WTC11 (cell line): Measurements from ENCODE around the gene LENG8. TPM values are rescaled to one million over a fixed set of nuclear protein-coding genes. Genes with fewer than 3 reads are reported as not detected.

Source experiments
- ATAC-seq: fragments of 200-7000 bp; cut with Tn5 transposase; 2 replicates; pipeline ENCODE4 v1.10.0; 2021; ENCODE audit warnings: mild to moderate bottlenecking, moderate library complexity
- CTCF ChIA-PET: fragments of 300-600 bp; sonication (Branson Sonifier 250); formaldehyde crosslinking; loops from one replicate; lab custom pipeline; 2021; ENCODE audit warnings: antibody characterized with exemption; lab: Charles Lee
- POLR2A ChIA-PET: fragments of 350-600 bp; sonication (Branson Sonifier 250); formaldehyde crosslinking; loops from one replicate; lab custom pipeline; 2021; ENCODE audit warnings: antibody characterized with exemption; lab: Charles Lee
- DNase-seq: peaks from one replicate; pipeline ENCODE4 v3.0.0; 2021; ENCODE audit warnings: low spot score
- H3K27ac Mint-ChIP-seq: 2 replicates; pipeline ENCODE4 v1.8.0; 2021; ENCODE audit warnings: mixed read lengths
- H3K27me3 Mint-ChIP-seq: 2 replicates; pipeline ENCODE4 v1.8.0; 2021; ENCODE audit warnings: low read depth, mild to moderate bottlenecking, moderate library complexity, mixed read lengths
- H3K36me3 Mint-ChIP-seq: 2 replicates; pipeline ENCODE4 v1.8.0; 2021; ENCODE audit warnings: mixed read lengths
- H3K4me1 Mint-ChIP-seq: 2 replicates; pipeline ENCODE4 v1.8.0; 2022; ENCODE audit warnings: mixed read lengths
- H3K4me3 Mint-ChIP-seq: 2 replicates; pipeline ENCODE4 v1.8.0; 2021; ENCODE audit warnings: mild to moderate bottlenecking, moderate library complexity, mixed read lengths
- H3K9me3 Mint-ChIP-seq: 2 replicates; pipeline ENCODE4 v1.8.0; 2021; ENCODE audit warnings: mixed read lengths
- CBFB ChIP-seq: sonication (generic); formaldehyde crosslinking; IDR thresholded peaks from 2 replicates; pipeline ENCODE4 v1.8.1; 2022; ENCODE audit warnings: mild to moderate bottlenecking, low read depth, missing genetic modification reagents
- EMX1 ChIP-seq: fragments of 250-450 bp; sonication (Bioruptor Pico); IDR thresholded peaks from 2 replicates; pipeline ENCODE4 v1.8.0; 2021; ENCODE audit warnings: mild to moderate bottlenecking
- ESRRA ChIP-seq: sonication (generic); formaldehyde crosslinking; IDR thresholded peaks from 2 replicates; pipeline ENCODE4 v1.8.1; 2022; ENCODE audit warnings: mild to moderate bottlenecking, missing genetic modification reagents, borderline replicate concordance
- GRHL2 ChIP-seq: fragments of 250-450 bp; sonication (Bioruptor Pico); IDR thresholded peaks from 2 replicates; pipeline ENCODE4 v1.8.0; 2022; ENCODE audit warnings: mild to moderate bottlenecking, moderate library complexity; ENCODE audit not compliant: insufficient replicate concordance, severe bottlenecking
- NFE2L1 ChIP-seq: sonication (generic); formaldehyde crosslinking; IDR thresholded peaks from 2 replicates; pipeline ENCODE4 v1.8.1; 2023; ENCODE audit warnings: missing genetic modification reagents
- NFYB ChIP-seq: sonication (generic); formaldehyde crosslinking; conservative IDR thresholded peaks from 2 replicates; pipeline ENCODE4 v1.8.0; 2022; ENCODE audit warnings: low read depth, missing genetic modification reagents
- PRRX2 ChIP-seq: fragments of 250-450 bp; sonication (Bioruptor Pico); IDR thresholded peaks from 2 replicates; pipeline ENCODE4 v1.8.0; 2021; ENCODE audit warnings: mild to moderate bottlenecking
- ZNF121 ChIP-seq: sonication (generic); formaldehyde crosslinking; IDR thresholded peaks from 2 replicates; pipeline ENCODE4 v1.8.0; 2023; ENCODE audit warnings: missing genetic modification reagents
- ZNF138 ChIP-seq: sonication (generic); formaldehyde crosslinking; conservative IDR thresholded peaks from 2 replicates; pipeline ENCODE4 v1.8.1; 2022; ENCODE audit warnings: mild to moderate bottlenecking, moderate library complexity, missing genetic modification reagents
- ZNF232 ChIP-seq: sonication (generic); formaldehyde crosslinking; IDR thresholded peaks from 2 replicates; pipeline ENCODE4 v1.8.0; 2022; ENCODE audit warnings: mild to moderate bottlenecking, missing genetic modification reagents
- ZNF416 ChIP-seq: fragments of 250-450 bp; sonication (Bioruptor Pico); IDR thresholded peaks from 2 replicates; pipeline ENCODE4 v1.9.0; 2021; ENCODE audit warnings: mild to moderate bottlenecking, inconsistent platforms
- ZNF671 ChIP-seq: fragments of 250-450 bp; sonication (Bioruptor Pico); IDR thresholded peaks from 2 replicates; pipeline ENCODE4 v1.8.0; 2021; ENCODE audit warnings: mild to moderate bottlenecking
- total RNA-seq: library from RNA; stranded (reverse); gene quantifications from 3 replicates; pipeline ENCODE4 v1.2.3, GENCODE V29; 2021
- TF ChIP-seq, protein P1 (sequence below): sonication (generic); formaldehyde crosslinking; IDR thresholded peaks from 2 replicates; pipeline ENCODE4 v1.8.1; 2023; ENCODE audit warnings: mild to moderate bottlenecking, moderate library complexity, missing genetic modification reagents
- TF ChIP-seq, protein P2 (sequence below): sonication (generic); formaldehyde crosslinking; IDR thresholded peaks from 2 replicates; pipeline ENCODE4 v1.8.1; 2023; ENCODE audit warnings: mild to moderate bottlenecking, missing genetic modification reagents
- TF ChIP-seq, protein P3 (sequence below): fragments of 250-450 bp; sonication (Bioruptor Pico); IDR thresholded peaks from 2 replicates; pipeline ENCODE4 v1.9.0; 2021; ENCODE audit warnings: moderate library complexity, mild to moderate bottlenecking, inconsistent platforms, borderline replicate concordance
- TF ChIP-seq, protein P4 (sequence below): fragments of 200-600 bp; IDR thresholded peaks from 2 replicates; pipeline ENCODE4 v1.8.0; 2022; ENCODE audit warnings: antibody characterized with exemption
- TF ChIP-seq, protein P5 (sequence below): sonication (generic); formaldehyde crosslinking; IDR thresholded peaks from 2 replicates; pipeline ENCODE4 v1.8.1; 2022; ENCODE audit warnings: mild to moderate bottlenecking, missing genetic modification reagents, moderate library complexity, borderline replicate concordance
- TF ChIP-seq, protein P6 (sequence below): sonication (generic); formaldehyde crosslinking; IDR thresholded peaks from 2 replicates; pipeline ENCODE4 v1.8.0; 2023; ENCODE audit warnings: missing genetic modification reagents, mild to moderate bottlenecking, borderline replicate concordance

The LENG8 gene
- total RNA-seq, 1 experiment from 2014 or later = 175 TPM

DNA sequence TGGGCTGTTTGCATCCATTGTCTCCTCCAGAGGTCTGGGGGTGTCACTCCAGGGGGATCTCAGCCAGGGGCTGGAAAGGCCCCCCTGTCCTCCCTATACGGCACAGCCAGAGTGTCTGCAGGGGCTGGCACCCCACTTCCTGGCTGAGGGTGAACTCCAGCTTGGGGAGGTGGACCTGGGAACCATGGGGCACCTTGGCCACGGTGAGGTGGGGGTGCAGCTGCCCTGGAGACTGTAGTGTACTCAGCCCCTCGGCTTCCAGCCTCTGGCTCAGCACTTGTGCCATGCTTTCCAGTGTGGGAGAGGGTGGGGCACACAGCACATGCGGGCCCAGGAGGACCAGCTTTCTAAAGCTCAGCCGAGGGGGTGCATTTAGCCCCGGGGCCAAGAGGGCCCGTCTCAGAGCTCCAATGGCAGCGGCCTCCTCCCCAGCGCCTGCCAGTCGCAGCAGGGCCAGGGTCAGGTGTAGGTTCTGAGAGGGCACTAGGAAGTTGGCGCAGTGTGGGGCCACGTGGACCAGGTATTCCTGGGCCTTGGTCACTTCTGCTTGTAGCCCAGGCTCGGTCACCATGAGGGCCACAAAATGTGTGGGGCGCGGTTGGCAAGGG lies 13.2 kb downstream of the LENG8 start:
- DNase-seq = no peak
- H3K27ac Mint-ChIP-seq = peak overlapping the region; percentile 44; the same call in 1 of the 2 replicates

DNA sequence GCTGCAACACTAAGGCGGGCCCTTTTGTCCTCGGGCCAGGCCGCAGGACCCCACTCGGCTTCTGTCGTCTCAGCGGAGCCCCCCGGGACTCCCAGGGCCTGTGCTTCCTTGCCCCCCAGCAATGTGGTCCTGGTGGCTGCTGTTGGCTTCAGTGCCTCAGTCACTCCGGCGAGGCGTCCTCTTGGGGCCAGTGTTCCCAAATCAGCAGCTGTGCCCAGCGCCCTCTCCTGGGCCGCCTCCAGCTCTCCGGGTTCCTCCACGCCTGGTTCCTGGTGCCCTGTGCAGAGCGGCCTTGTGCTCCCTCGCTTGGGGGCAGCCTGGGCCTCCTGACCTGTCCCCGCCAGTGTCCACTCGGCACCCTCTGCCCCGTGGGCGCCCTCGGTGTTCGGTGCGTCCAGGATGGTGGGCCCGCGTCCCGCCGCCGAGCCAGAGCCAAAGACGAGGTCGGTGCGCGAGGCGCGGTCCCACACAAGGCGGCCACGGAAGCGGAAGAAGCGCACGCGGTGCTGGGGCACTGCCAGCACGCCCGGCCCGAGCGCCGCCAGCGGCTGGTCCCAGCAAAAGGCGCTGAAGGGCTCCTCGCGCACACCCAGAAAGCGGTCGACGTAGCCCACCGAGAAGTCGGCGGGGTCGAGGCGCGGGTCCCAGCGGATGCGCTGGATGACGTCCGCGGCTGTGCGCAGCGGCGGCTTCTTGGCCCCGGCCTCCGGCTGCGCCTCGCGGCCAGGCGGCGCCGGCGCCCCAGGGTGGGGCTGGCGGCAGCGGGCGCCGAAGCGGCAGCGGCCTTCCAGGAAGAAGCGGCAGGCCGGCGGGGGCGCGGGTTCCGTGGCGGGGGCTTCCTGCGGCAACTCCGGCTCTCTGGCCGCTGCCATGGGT lies 13.9 kb downstream of the LENG8 start:
- peaks cover 23% of the 10 kb centered on the region for H3K36me3 Mint-ChIP-seq
- H3K9me3 Mint-ChIP-seq = no peaks in the 10 kb centered on the region
- peaks cover 7% of the 10 kb centered on the region for H3K4me1 Mint-ChIP-seq
- H3K4me3 Mint-ChIP-seq = peak overlapping the region; percentile 78
- ATAC-seq = peak; percentile 21
- DNase-seq = peak; percentile 69
- peaks cover 18% of the 10 kb centered on the region for H3K27me3 Mint-ChIP-seq
- CTCF ChIA-PET = interaction anchor here (0.6 to 2.6 kb wide), 15 partner anchors 12 to 1192 kb away, joined by 3 to 27 read pairs (median 4); partner anchors contain the start of genes LENG8, TTYH1 and U2AF2
- POLR2A ChIA-PET = interaction anchor here (0.8 to 1.1 kb wide), 5 partner anchors 9 to 842 kb away, joined by 4 to 13 read pairs (median 6); partner anchors contain the start of genes CDC42EP5 and LENG8
- H3K27ac Mint-ChIP-seq = no peak overlapping the region
- TF ChIP-seq NFE2L1 (no peak; the same call in none of the 2 replicates), PRRX2 (CRISPR knock-in tag) (peak; percentile 88; the same call in 1 of the 2 replicates), EMX1 (CRISPR knock-in tag) (0 out of 2 replicates have a peak, but pooled peaks have one; percentile 59), GRHL2 (CRISPR knock-in tag) (no peak), ZNF138 (CRISPR knock-in tag) (peak; percentile 96; the same call in 1 of the 2 replicates), ZNF232 (CRISPR knock-in tag) (no peak), ZNF121 (CRISPR knock-in tag) (no peak; the same call in 1 of the 2 replicates), CBFB (peak; percentile 64; the same call in 1 of the 2 replicates), ESRRA (CRISPR knock-in tag) (no peak), ZNF671 (CRISPR knock-in tag) (0 out of 2 replicates have a peak, but pooled peaks have one; percentile 9)
- TF ChIP-seq, protein P1, sequence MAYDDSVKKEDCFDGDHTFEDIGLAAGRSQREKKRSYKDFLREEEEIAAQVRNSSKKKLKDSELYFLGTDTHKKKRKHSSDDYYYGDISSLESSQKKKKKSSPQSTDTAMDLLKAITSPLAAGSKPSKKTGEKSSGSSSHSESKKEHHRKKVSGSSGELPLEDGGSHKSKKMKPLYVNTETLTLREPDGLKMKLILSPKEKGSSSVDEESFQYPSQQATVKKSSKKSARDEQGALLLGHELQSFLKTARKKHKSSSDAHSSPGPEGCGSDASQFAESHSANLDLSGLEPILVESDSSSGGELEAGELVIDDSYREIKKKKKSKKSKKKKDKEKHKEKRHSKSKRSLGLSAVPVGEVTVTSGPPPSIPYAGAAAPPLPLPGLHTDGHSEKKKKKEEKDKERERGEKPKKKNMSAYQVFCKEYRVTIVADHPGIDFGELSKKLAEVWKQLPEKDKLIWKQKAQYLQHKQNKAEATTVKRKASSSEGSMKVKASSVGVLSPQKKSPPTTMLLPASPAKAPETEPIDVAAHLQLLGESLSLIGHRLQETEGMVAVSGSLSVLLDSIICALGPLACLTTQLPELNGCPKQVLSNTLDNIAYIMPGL (CRISPR knock-in tag) = peak; percentile 99
- TF ChIP-seq, protein P2, sequence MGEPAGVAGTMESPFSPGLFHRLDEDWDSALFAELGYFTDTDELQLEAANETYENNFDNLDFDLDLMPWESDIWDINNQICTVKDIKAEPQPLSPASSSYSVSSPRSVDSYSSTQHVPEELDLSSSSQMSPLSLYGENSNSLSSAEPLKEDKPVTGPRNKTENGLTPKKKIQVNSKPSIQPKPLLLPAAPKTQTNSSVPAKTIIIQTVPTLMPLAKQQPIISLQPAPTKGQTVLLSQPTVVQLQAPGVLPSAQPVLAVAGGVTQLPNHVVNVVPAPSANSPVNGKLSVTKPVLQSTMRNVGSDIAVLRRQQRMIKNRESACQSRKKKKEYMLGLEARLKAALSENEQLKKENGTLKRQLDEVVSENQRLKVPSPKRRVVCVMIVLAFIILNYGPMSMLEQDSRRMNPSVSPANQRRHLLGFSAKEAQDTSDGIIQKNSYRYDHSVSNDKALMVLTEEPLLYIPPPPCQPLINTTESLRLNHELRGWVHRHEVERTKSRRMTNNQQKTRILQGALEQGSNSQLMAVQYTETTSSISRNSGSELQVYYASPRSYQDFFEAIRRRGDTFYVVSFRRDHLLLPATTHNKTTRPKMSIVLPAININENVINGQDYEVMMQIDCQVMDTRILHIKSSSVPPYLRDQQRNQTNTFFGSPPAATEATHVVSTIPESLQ (CRISPR knock-in tag) = no peak; the same call in 1 of the 2 replicates
- TF ChIP-seq, protein P3, sequence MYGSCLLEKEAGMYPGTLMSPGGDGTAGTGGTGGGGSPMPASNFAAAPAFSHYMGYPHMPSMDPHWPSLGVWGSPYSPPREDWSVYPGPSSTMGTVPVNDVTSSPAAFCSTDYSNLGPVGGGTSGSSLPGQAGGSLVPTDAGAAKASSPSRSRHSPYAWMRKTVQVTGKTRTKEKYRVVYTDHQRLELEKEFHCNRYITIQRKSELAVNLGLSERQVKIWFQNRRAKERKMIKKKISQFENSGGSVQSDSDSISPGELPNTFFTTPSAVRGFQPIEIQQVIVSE = no peak; the same call in 1 of the 2 replicates
- TF ChIP-seq, protein P4, sequence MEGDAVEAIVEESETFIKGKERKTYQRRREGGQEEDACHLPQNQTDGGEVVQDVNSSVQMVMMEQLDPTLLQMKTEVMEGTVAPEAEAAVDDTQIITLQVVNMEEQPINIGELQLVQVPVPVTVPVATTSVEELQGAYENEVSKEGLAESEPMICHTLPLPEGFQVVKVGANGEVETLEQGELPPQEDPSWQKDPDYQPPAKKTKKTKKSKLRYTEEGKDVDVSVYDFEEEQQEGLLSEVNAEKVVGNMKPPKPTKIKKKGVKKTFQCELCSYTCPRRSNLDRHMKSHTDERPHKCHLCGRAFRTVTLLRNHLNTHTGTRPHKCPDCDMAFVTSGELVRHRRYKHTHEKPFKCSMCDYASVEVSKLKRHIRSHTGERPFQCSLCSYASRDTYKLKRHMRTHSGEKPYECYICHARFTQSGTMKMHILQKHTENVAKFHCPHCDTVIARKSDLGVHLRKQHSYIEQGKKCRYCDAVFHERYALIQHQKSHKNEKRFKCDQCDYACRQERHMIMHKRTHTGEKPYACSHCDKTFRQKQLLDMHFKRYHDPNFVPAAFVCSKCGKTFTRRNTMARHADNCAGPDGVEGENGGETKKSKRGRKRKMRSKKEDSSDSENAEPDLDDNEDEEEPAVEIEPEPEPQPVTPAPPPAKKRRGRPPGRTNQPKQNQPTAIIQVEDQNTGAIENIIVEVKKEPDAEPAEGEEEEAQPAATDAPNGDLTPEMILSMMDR = no peak

More for the DNA sequence above, 13.2 kb downstream of the LENG8 start:
- TF ChIP-seq NFYB (CRISPR knock-in tag) (no peak), ZNF416 (CRISPR knock-in tag) (peak; percentile 7; the same call in 1 of the 2 replicates), CBFB (no peak)
- TF ChIP-seq, protein P5, sequence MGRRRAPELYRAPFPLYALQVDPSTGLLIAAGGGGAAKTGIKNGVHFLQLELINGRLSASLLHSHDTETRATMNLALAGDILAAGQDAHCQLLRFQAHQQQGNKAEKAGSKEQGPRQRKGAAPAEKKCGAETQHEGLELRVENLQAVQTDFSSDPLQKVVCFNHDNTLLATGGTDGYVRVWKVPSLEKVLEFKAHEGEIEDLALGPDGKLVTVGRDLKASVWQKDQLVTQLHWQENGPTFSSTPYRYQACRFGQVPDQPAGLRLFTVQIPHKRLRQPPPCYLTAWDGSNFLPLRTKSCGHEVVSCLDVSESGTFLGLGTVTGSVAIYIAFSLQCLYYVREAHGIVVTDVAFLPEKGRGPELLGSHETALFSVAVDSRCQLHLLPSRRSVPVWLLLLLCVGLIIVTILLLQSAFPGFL (CRISPR knock-in tag) = no peak
- TF ChIP-seq, protein P6, sequence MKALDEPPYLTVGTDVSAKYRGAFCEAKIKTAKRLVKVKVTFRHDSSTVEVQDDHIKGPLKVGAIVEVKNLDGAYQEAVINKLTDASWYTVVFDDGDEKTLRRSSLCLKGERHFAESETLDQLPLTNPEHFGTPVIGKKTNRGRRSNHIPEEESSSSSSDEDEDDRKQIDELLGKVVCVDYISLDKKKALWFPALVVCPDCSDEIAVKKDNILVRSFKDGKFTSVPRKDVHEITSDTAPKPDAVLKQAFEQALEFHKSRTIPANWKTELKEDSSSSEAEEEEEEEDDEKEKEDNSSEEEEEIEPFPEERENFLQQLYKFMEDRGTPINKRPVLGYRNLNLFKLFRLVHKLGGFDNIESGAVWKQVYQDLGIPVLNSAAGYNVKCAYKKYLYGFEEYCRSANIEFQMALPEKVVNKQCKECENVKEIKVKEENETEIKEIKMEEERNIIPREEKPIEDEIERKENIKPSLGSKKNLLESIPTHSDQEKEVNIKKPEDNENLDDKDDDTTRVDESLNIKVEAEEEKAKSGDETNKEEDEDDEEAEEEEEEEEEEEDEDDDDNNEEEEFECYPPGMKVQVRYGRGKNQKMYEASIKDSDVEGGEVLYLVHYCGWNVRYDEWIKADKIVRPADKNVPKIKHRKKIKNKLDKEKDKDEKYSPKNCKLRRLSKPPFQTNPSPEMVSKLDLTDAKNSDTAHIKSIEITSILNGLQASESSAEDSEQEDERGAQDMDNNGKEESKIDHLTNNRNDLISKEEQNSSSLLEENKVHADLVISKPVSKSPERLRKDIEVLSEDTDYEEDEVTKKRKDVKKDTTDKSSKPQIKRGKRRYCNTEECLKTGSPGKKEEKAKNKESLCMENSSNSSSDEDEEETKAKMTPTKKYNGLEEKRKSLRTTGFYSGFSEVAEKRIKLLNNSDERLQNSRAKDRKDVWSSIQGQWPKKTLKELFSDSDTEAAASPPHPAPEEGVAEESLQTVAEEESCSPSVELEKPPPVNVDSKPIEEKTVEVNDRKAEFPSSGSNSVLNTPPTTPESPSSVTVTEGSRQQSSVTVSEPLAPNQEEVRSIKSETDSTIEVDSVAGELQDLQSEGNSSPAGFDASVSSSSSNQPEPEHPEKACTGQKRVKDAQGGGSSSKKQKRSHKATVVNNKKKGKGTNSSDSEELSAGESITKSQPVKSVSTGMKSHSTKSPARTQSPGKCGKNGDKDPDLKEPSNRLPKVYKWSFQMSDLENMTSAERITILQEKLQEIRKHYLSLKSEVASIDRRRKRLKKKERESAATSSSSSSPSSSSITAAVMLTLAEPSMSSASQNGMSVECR (CRISPR knock-in tag) = no peak
- peak overlapping the region; percentile 58 for H3K4me3 Mint-ChIP-seq
- H3K9me3 Mint-ChIP-seq = no peaks in the 10 kb centered on the region
- ChIA-PET CTCF (interaction anchor here (0.6 to 2.6 kb wide), 10 partner anchors 12 to 1192 kb away, joined by 3 to 27 read pairs (median 4); partner anchors contain the start of genes LENG8 and U2AF2), POLR2A (interaction anchor here (1.1 kb wide), 1 partner anchor 13 kb away, joined by 7 read pairs; the partner anchor contains the start of gene LENG8)
- H3K36me3 Mint-ChIP-seq = peaks cover 29% of the 10 kb centered on the region
- H3K4me1 Mint-ChIP-seq = peaks cover 7% of the 10 kb centered on the region
- no peak for ATAC-seq
- peaks cover 18% of the 10 kb centered on the region for H3K27me3 Mint-ChIP-seq
